ENCODE results near the gene SLC4A2.

Gene SLC4A2

GRCh38 chr7:151082141-151083070 lies 23.0 kb downstream of the SLC4A2 start:
- TF ChIP-seq REST (IDR thresholded peaks at IDR 0.05; ENCODE audit: insufficient replicate concordance, low read depth) = no peak
- no peak for TF ChIP-seq POLR2AphosphoS5 (IDR thresholded peaks at IDR 0.05; ENCODE audit: low read depth)
- no peak for TF ChIP-seq CTCF (IDR thresholded peaks at IDR 0.05; ENCODE audit: insufficient read depth, low read length)
- TF ChIP-seq SPI1 (IDR thresholded peaks at IDR 0.05; ENCODE audit: borderline replicate concordance, low read depth) = no peak
- TF ChIP-seq GABPA (IDR thresholded peaks at IDR 0.05; ENCODE audit: low read depth) = no peak
- H3K27me3 ChIP-seq (ENCODE audit: insufficient read depth, poor library complexity, severe bottlenecking) = no peaks in the 10 kb centered on the region
- peak overlapping the region; percentile 70 for H3K27ac ChIP-seq (replicated peaks)
- peak overlapping the region; percentile 77 for H3K4me3 ChIP-seq (replicated peaks; ENCODE audit: insufficient read depth, low read length)
- DNase-seq (ENCODE audit: low read depth in 1 of 2, low spot score in 1 of 2) = no peak

GRCh38 chr7:151083071-151083823 lies 23.9 kb downstream of the SLC4A2 start, which contains the start of gene TMUB1:
Gene TMUB1 (minus strand): TSS chr7:151083493. CDS start chr7:151082563, 930 bp downstream.
- TF ChIP-seq POLR2AphosphoS5 (IDR thresholded peaks at IDR 0.05; ENCODE audit: low read depth) (no peak), CTCF (IDR thresholded peaks at IDR 0.05; ENCODE audit: insufficient read depth, low read length) (no peak), GABPA (IDR thresholded peaks at IDR 0.05; ENCODE audit: low read depth) (0 out of 2 replicates have a peak, but pooled peaks have one; percentile 26)
- H3K4me3 ChIP-seq (replicated peaks; ENCODE audit: insufficient read depth, low read length) = peak within 1 kb of the TSS; percentile 77
- DNase-seq (ENCODE audit: low read depth in 1 of 2, low spot score in 1 of 2) = peak in 1 of 2 experiments; percentile 74
- no peaks in the 10 kb centered on the region for H3K27me3 ChIP-seq (ENCODE audit: insufficient read depth, poor library complexity, severe bottlenecking)
- H3K27ac ChIP-seq (replicated peaks) = peak within 1 kb of the TSS; percentile 70

GRCh38 chr7:151083824-151084160 lies 24.4 kb downstream of the SLC4A2 start:
- peak overlapping the region; percentile 77 for H3K4me3 ChIP-seq (replicated peaks; ENCODE audit: insufficient read depth, low read length)
- no peak overlapping the region for H3K27ac ChIP-seq (replicated peaks)
- no peaks in the 10 kb centered on the region for H3K27me3 ChIP-seq (ENCODE audit: insufficient read depth, poor library complexity, severe bottlenecking)
- TF ChIP-seq POLR2AphosphoS5 (IDR thresholded peaks at IDR 0.05; ENCODE audit: low read depth) (no peak), SPI1 (IDR thresholded peaks at IDR 0.05; ENCODE audit: borderline replicate concordance, low read depth) (no peak), REST (IDR thresholded peaks at IDR 0.05; ENCODE audit: insufficient replicate concordance, low read depth) (no peak), GABPA (IDR thresholded peaks at IDR 0.05; ENCODE audit: low read depth) (no peak), CTCF (IDR thresholded peaks at IDR 0.05; ENCODE audit: insufficient read depth, low read length) (no peak)
- DNase-seq (ENCODE audit: low read depth in 1 of 2, low spot score in 1 of 2) = no peak
